Measurements from ENCODE around the gene INS.

DNA sequence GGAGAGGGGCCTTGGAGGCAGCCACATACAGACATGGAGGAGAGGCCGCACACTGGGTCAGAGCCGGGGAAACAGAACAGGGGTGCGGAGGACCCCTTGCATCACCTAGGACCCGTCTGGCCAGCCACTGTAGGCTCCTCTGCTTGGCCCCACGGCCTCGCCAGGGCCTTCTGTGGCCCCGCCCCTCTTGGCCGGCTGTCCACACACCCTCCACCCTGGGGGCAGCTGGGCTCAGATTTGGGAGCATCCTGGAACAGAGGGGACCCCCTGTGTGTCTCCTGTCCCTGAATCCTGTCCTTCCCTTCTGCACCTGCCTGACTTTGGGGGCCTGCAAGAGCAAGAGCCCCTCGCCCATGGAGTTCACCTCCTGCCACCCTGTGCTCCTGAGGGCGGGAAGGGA lies 18.5 kb upstream of the INS start:
- TF ChIP-seq, protein P1, sequence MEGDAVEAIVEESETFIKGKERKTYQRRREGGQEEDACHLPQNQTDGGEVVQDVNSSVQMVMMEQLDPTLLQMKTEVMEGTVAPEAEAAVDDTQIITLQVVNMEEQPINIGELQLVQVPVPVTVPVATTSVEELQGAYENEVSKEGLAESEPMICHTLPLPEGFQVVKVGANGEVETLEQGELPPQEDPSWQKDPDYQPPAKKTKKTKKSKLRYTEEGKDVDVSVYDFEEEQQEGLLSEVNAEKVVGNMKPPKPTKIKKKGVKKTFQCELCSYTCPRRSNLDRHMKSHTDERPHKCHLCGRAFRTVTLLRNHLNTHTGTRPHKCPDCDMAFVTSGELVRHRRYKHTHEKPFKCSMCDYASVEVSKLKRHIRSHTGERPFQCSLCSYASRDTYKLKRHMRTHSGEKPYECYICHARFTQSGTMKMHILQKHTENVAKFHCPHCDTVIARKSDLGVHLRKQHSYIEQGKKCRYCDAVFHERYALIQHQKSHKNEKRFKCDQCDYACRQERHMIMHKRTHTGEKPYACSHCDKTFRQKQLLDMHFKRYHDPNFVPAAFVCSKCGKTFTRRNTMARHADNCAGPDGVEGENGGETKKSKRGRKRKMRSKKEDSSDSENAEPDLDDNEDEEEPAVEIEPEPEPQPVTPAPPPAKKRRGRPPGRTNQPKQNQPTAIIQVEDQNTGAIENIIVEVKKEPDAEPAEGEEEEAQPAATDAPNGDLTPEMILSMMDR (IDR thresholded peaks at IDR 0.05; ENCODE audit: low read depth, low read length, missing input control) = no peak
- TF ChIP-seq, protein P2, sequence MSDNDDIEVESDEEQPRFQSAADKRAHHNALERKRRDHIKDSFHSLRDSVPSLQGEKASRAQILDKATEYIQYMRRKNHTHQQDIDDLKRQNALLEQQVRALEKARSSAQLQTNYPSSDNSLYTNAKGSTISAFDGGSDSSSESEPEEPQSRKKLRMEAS (IDR thresholded peaks at IDR 0.05) = no peak
- TF ChIP-seq RAD21 (IDR thresholded peaks at IDR 0.05) = no peak
- no peak for TF ChIP-seq YY1 (IDR thresholded peaks at IDR 0.05)
- TF ChIP-seq, protein P3, sequence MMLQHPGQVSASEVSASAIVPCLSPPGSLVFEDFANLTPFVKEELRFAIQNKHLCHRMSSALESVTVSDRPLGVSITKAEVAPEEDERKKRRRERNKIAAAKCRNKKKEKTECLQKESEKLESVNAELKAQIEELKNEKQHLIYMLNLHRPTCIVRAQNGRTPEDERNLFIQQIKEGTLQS (IDR thresholded peaks at IDR 0.05) = no peak
- TF ChIP-seq FOXA1 (IDR thresholded peaks at IDR 0.05) = no peak
- TF ChIP-seq, protein P4, sequence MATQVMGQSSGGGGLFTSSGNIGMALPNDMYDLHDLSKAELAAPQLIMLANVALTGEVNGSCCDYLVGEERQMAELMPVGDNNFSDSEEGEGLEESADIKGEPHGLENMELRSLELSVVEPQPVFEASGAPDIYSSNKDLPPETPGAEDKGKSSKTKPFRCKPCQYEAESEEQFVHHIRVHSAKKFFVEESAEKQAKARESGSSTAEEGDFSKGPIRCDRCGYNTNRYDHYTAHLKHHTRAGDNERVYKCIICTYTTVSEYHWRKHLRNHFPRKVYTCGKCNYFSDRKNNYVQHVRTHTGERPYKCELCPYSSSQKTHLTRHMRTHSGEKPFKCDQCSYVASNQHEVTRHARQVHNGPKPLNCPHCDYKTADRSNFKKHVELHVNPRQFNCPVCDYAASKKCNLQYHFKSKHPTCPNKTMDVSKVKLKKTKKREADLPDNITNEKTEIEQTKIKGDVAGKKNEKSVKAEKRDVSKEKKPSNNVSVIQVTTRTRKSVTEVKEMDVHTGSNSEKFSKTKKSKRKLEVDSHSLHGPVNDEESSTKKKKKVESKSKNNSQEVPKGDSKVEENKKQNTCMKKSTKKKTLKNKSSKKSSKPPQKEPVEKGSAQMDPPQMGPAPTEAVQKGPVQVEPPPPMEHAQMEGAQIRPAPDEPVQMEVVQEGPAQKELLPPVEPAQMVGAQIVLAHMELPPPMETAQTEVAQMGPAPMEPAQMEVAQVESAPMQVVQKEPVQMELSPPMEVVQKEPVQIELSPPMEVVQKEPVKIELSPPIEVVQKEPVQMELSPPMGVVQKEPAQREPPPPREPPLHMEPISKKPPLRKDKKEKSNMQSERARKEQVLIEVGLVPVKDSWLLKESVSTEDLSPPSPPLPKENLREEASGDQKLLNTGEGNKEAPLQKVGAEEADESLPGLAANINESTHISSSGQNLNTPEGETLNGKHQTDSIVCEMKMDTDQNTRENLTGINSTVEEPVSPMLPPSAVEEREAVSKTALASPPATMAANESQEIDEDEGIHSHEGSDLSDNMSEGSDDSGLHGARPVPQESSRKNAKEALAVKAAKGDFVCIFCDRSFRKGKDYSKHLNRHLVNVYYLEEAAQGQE (IDR thresholded peaks at IDR 0.05) = no peak
- TF ChIP-seq SP1 (IDR thresholded peaks at IDR 0.05) = no peak
- no peak for TF ChIP-seq EGR1 (IDR thresholded peaks at IDR 0.05; ENCODE audit: low read depth in 2 of 2)
- no peak for TF ChIP-seq GABPA (IDR thresholded peaks at IDR 0.05 in 1 of 2, conservative IDR thresholded peaks at IDR 0.05 in 1 of 2)
- TF ChIP-seq HNF4G (IDR thresholded peaks at IDR 0.05) = no peak
- TF ChIP-seq JUND (IDR thresholded peaks at IDR 0.05) = no peak

Data from liver (tissue), 3 donors.